Keratinocyte (primary cell): Measurements from ENCODE around the gene ZNF236. TPM values are rescaled to one million over a fixed set of nuclear protein-coding genes. Genes with fewer than 3 reads are reported as not detected.

Experiments
- DNase-seq: peaks from one replicate; pipeline ENCODE4 v3.0.0-alpha.2; 2011; ENCODE audit warnings: low read depth, missing footprints, low spot score
- FAIRE-seq: peaks from 2 replicates; lab custom pipeline; 2011; peaks lifted over from hg19 to GRCh38; lab: Jason Lieb, UNC
- H2AFZ ChIP-seq: 2 replicates; pipeline ENCODE4 v1.6.0; 2012; ENCODE audit warnings: low read length, control low read depth, inconsistent platforms; ENCODE audit not compliant: control insufficient read depth
- H3K27ac ChIP-seq: 2 replicates; pipeline ENCODE4 v1.5.1; 2011; ENCODE audit warnings: low read length; ENCODE audit not compliant: control insufficient read depth, insufficient read depth
- H3K27me3 ChIP-seq: 3 replicates; pipeline ENCODE4 v1.6.0; 2011; ENCODE audit warnings: low read length; ENCODE audit not compliant: control insufficient read depth, insufficient read depth; ENCODE audit errors: extremely low read depth
- H3K36me3 ChIP-seq, 2 experiments: 2 replicates in 1 of 2; 3 replicates in 1 of 2; pipeline ENCODE4 v1.5.1; 2011; ENCODE audit warnings: low read length in 2 of 2, mild to moderate bottlenecking in 1 of 2; ENCODE audit not compliant: control insufficient read depth in 2 of 2, insufficient read depth in 2 of 2; ENCODE audit errors: extremely low read depth in 1 of 2
- H3K4me1 ChIP-seq: 3 replicates; pipeline ENCODE4 v1.5.1; 2011; ENCODE audit warnings: low read length; ENCODE audit not compliant: control insufficient read depth, insufficient read depth; ENCODE audit errors: extremely low read depth
- H3K4me2 ChIP-seq: 3 replicates; pipeline ENCODE4 v1.6.0; 2011; ENCODE audit warnings: low read depth, low read length; ENCODE audit not compliant: control insufficient read depth, insufficient read depth; ENCODE audit errors: extremely low read depth
- H3K4me3 ChIP-seq, 3 experiments: fragments of 200-600 bp in 1 of 3; sonication (generic) in 1 of 3; 2 replicates in 2 of 3; 3 replicates in 1 of 3; pipeline ENCODE4 v1.5.1; 2011 to 2016; ENCODE audit warnings: low read length in 3 of 3, mild to moderate bottlenecking in 3 of 3, control low read depth in 2 of 3, inconsistent platforms in 1 of 3, low read depth in 1 of 3, mixed read lengths in 1 of 3, mixed run types in 1 of 3, moderate library complexity in 1 of 3; ENCODE audit not compliant: control insufficient read depth in 2 of 3, insufficient read depth in 2 of 3; ENCODE audit errors: extremely low read depth in 1 of 3
- H3K79me2 ChIP-seq: 2 replicates; pipeline ENCODE4 v1.6.0; 2012; ENCODE audit warnings: low read length; ENCODE audit not compliant: control insufficient read depth, insufficient read depth
- H3K9ac ChIP-seq: 3 replicates; pipeline ENCODE4 v1.6.0; 2011; ENCODE audit warnings: low read length; ENCODE audit not compliant: control insufficient read depth, insufficient read depth; ENCODE audit errors: extremely low read depth
- H3K9me1 ChIP-seq: 3 replicates; pipeline ENCODE4 v1.6.0; 2011; ENCODE audit warnings: low read length; ENCODE audit not compliant: control insufficient read depth, insufficient read depth; ENCODE audit errors: extremely low read depth
- H3K9me3 ChIP-seq: 2 replicates; pipeline ENCODE4 v1.5.1; 2012; ENCODE audit warnings: low read depth, low read length; ENCODE audit not compliant: control insufficient read depth
- H4K20me1 ChIP-seq: 3 replicates; pipeline ENCODE4 v1.6.0; 2011; ENCODE audit warnings: low read length; ENCODE audit not compliant: control insufficient read depth, insufficient read depth; ENCODE audit errors: extremely low read depth
- EZH2 ChIP-seq: IDR thresholded peaks from one replicate; pipeline ENCODE4 v1.6.1; 2012; ENCODE audit warnings: inconsistent platforms, mild to moderate bottlenecking, low read length, moderate library complexity
- dilution Hi-C: fragments of 300-500 bp; cut with MboI; formaldehyde crosslinking; loops from one replicate; pipeline ENCODE4 v1.7.0; 2020; ENCODE audit warnings: low sequenced_read_pairs; ENCODE audit not compliant: extremely low pct_ligation_motif_present
- polyA plus RNA-seq, 5 experiments: library from polyadenylated mRNA; depleted of rRNA in 3 of 5; stranded (reverse) in 3 of 5; stranded (forward) in 1 of 5; unstranded in 1 of 5; fragments of >200 nt; gene quantifications; 1 replicate in 1 of 5; 2 replicates in 3 of 5; 3 replicates in 1 of 5; pipeline versions ENCODE4 v1.2.1 to v1.2.3, GENCODE V29; 2011 to 2012; ENCODE audit warnings: missing spikeins in 2 of 5, low read depth in 1 of 5, low replicate concordance in 1 of 5
- TF ChIP-seq, protein P1 (sequence below), 3 experiments: IDR thresholded peaks in 1 of 3; conservative IDR thresholded peaks in 1 of 3; optimal IDR thresholded peaks in 1 of 3; 2 replicates in 2 of 3; 3 replicates in 1 of 3; pipeline versions ENCODE3 to v1.5.1; 2011; ENCODE audit warnings: low read length in 3 of 3, mild to moderate bottlenecking in 3 of 3, moderate library complexity in 2 of 3, control low read depth in 1 of 3, inconsistent platforms in 1 of 3; ENCODE audit not compliant: insufficient read depth in 2 of 3; ENCODE audit errors: extremely low read depth in 1 of 3

Gene ZNF236
- polyA plus RNA-seq, 1 donor (not counting 4 experiments of a cell fraction or from before 2014, with no cell fraction given): 4.5 TPM

- no peak for DNase-seq
- FAIRE-seq: no peak
- dilution Hi-C loops: no loop called here
Measured at GRCh38 chr18:77001041-77001440, 178.7 kb downstream of the ZNF236 start.

DNA sequence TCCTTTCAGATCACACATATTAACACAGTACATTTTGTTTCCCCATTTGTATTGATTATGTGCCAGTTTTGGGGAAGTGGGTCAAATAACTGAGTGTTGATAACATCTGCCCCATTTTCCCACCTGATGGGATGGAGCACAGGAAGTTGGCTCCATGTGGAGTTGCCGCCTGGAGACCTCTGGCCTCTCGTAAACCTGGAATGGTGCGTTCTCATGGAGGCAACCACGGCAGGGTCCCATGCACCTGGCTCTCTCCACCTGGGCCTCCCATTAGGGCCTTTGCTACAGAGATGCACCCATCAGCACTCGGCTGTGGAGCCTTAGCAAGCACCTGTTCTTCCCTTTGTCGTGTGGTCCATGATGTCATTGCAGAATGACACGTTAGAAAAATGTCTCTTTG lies 179.6 kb downstream of the ZNF236 start:
- Histone ChIP-seq H3K9ac (no peak overlapping the region), H4K20me1 (no peaks in the 10 kb centered on the region), H3K4me1 (no peaks in the 10 kb centered on the region), H3K9me3 (no peaks in the 10 kb centered on the region), H3K9me1 (no peaks in the 10 kb centered on the region), H3K27ac (no peak overlapping the region), H3K27me3 (peaks cover 4% of the 10 kb centered on the region), H3K79me2 (no peaks in the 10 kb centered on the region), H3K36me3 (peaks cover 0 to 3% of the 10 kb centered on the region in 2 experiments), H2AFZ (no peak overlapping the region), H3K4me2 (no peak overlapping the region), H3K4me3 (no peak overlapping the region)
- dilution Hi-C loops: no loop called here
- DNase-seq: no peak
- FAIRE-seq: no peak
- TF ChIP-seq EZH2: no peak

More at GRCh38 chr18:77001041-77001440, 178.7 kb downstream of the ZNF236 start:
- peaks cover 4% of the 10 kb centered on the region for H3K27me3 ChIP-seq
- H3K4me1 ChIP-seq: no peaks in the 10 kb centered on the region
- H3K9ac ChIP-seq: no peak overlapping the region
- no peaks in the 10 kb centered on the region for H3K9me3 ChIP-seq
- H3K27ac ChIP-seq: no peak overlapping the region
- H3K36me3 ChIP-seq: peaks cover 0 to 1% of the 10 kb centered on the region in 2 experiments
- H4K20me1 ChIP-seq: no peaks in the 10 kb centered on the region
- no peak overlapping the region for H3K4me3 ChIP-seq
- no peak overlapping the region for H3K4me2 ChIP-seq
- H3K79me2 ChIP-seq: no peaks in the 10 kb centered on the region
- H2AFZ ChIP-seq: no peak overlapping the region
- no peak for TF ChIP-seq EZH2
- TF ChIP-seq, protein P1, sequence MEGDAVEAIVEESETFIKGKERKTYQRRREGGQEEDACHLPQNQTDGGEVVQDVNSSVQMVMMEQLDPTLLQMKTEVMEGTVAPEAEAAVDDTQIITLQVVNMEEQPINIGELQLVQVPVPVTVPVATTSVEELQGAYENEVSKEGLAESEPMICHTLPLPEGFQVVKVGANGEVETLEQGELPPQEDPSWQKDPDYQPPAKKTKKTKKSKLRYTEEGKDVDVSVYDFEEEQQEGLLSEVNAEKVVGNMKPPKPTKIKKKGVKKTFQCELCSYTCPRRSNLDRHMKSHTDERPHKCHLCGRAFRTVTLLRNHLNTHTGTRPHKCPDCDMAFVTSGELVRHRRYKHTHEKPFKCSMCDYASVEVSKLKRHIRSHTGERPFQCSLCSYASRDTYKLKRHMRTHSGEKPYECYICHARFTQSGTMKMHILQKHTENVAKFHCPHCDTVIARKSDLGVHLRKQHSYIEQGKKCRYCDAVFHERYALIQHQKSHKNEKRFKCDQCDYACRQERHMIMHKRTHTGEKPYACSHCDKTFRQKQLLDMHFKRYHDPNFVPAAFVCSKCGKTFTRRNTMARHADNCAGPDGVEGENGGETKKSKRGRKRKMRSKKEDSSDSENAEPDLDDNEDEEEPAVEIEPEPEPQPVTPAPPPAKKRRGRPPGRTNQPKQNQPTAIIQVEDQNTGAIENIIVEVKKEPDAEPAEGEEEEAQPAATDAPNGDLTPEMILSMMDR (optimal IDR thresholded peaks at IDR 0.05 in 1 of 3, IDR thresholded peaks at IDR 0.05 in 1 of 3, conservative IDR thresholded peaks at IDR 0.05 in 1 of 3; ENCODE audit: extremely low read depth in 1 of 3, insufficient read depth in 2 of 3, low read length in 3 of 3): no peak
- H3K9me1 ChIP-seq: no peaks in the 10 kb centered on the region

DNA sequence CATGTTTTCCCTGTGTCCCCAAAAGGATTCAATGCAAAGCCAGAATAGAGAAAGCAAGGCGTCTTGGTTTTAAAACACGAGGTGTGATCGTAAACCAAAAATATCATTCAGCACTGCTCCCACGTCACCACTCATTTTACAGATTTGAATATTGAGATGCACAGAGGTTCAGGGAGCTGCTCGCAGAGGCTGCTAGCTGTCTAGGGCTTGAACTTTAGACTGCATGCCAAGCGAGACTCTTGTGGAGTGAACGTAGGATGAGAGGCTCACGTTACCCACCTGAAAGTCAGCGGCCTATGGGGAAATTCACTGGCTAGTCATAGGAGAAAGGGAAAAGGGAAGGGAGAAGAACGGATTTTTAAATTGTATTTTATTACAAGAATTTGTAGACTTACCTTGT lies 180.1 kb downstream of the ZNF236 start:
- H3K79me2 ChIP-seq: no peaks in the 10 kb centered on the region
- H3K4me2 ChIP-seq: no peak overlapping the region
- no peaks in the 10 kb centered on the region for H4K20me1 ChIP-seq
- TF ChIP-seq, protein P1 (optimal IDR thresholded peaks at IDR 0.05 in 1 of 3, IDR thresholded peaks at IDR 0.05 in 1 of 3, conservative IDR thresholded peaks at IDR 0.05 in 1 of 3; ENCODE audit: extremely low read depth in 1 of 3, insufficient read depth in 2 of 3, low read length in 3 of 3): no peak
- TF ChIP-seq EZH2: no peak
- peaks cover 0 to 3% of the 10 kb centered on the region in 2 experiments for H3K36me3 ChIP-seq
- no peaks in the 10 kb centered on the region for H3K27me3 ChIP-seq
- no peaks in the 10 kb centered on the region for H3K9me1 ChIP-seq
- no peak overlapping the region for H3K9ac ChIP-seq
- no peak overlapping the region for H2AFZ ChIP-seq
- no peak for FAIRE-seq
- no peak for DNase-seq
- H3K4me3 ChIP-seq: no peak overlapping the region
- dilution Hi-C loops: no loop called here
- no peaks in the 10 kb centered on the region for H3K9me3 ChIP-seq
- H3K27ac ChIP-seq: no peak overlapping the region
- H3K4me1 ChIP-seq: no peaks in the 10 kb centered on the region
